Tibial nerve (tissue), 4 donors: Measurements from ENCODE around the gene REPIN1. TPM values are rescaled to one million over a fixed set of nuclear protein-coding genes. Genes with fewer than 3 reads are reported as not detected.

Experiments used
- DNase-seq, 2 donors: peaks; one replicate each; pipeline ENCODE4 v3.0.0-alpha.2; 2019; ENCODE audit warnings: low spot score in 2 of 2
- H3K27ac ChIP-seq, 4 donors: fragments of 200-600 bp; sonication (generic) in 3 of 4; one replicate each; pipeline ENCODE4 v1.5.1; 2017 to 2019; ENCODE audit warnings: mild to moderate bottlenecking in 1 of 4
- H3K27me3 ChIP-seq, 2 donors: fragments of 200-600 bp; sonication (generic) in 1 of 2; one replicate each; pipeline versions ENCODE4 v1.5.1 to v1.6.0; 2017 to 2019
- H3K36me3 ChIP-seq, 3 donors: fragments of 200-600 bp; sonication (generic); one replicate each; pipeline ENCODE4 v1.5.1; 2018 to 2019
- H3K4me1 ChIP-seq, 4 donors: fragments of 200-600 bp; sonication (generic) in 3 of 4; one replicate each; pipeline ENCODE4 v1.5.1; 2017 to 2019
- H3K4me3 ChIP-seq, 4 donors: fragments of 200-600 bp; sonication (generic) in 3 of 4; one replicate each; pipeline ENCODE4 v1.5.1; 2017 to 2019; ENCODE audit warnings: mild to moderate bottlenecking in 1 of 4, moderate library complexity in 1 of 4
- H3K9me3 ChIP-seq, 4 donors: fragments of 200-600 bp; sonication (generic) in 3 of 4; one replicate each; pipeline ENCODE4 v1.5.1; 2017 to 2019
- EP300 ChIP-seq, 2 donors: sonication (generic); formaldehyde crosslinking; IDR thresholded peaks; one replicate each; pipeline ENCODE4 v1.6.1; 2017; ENCODE audit warnings: antibody characterized with exemption in 2 of 2, mild to moderate bottlenecking in 1 of 2
- POLR2A ChIP-seq, 2 donors: fragments of 450-650 bp; IDR thresholded peaks; one replicate each; pipeline ENCODE4 v1.6.1; 2017; ENCODE audit warnings: antibody characterized with exemption in 2 of 2, mild to moderate bottlenecking in 2 of 2, moderate library complexity in 2 of 2
- WGBS, 2 donors: methylation state at CpG; one replicate each; pipeline ENCODE4 v1.1.5; 2018; 5-methylcytosine and 5-hydroxymethylcytosine counted together
- total RNA-seq, 4 donors: library from RNA; depleted of rRNA; stranded (reverse); fragments of >200 nt; gene quantifications; one replicate each; pipeline ENCODE4 v1.1.0, GENCODE V29; 2016
- TF ChIP-seq, protein P1 (sequence below), 5 experiments: fragments of 200-600 bp in 3 of 5; fragments of 450-650 bp in 2 of 5; sonication (generic) in 3 of 5; IDR thresholded peaks; one replicate each; pipeline ENCODE4 v1.5.1; 2016 to 2019; ENCODE audit warnings: antibody characterized with exemption in 5 of 5, mild to moderate bottlenecking in 3 of 5, moderate library complexity in 2 of 5

Gene REPIN1
- total RNA-seq, 4 donors from 2014 or later: 65.8 to 70.2 (median 68.3) TPM

DNA sequence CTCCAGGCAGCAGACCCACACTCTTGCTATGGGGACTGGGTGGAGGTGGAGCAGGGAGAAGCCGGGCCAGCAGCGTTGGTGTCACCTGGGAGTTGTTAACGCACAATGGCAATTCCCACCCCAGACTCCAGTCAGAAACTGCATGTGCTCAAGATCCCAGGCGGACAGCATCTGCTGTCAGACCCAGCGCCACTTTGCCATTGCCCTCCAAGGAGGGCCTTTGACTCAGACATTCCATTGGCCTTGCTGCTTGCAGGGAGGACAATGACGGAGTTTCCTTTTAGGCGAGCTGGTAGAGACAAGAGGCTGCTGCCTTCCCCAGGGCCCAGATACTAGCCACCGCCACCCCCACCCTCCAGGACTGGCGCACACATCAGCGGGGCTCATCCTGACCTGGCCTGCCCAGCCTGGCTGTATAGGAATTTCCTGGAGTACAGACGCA lies 45.0 kb downstream of the REPIN1 start:
- Histone ChIP-seq H3K4me1 (peaks cover 0 to 6% (median 2%) of the 10 kb centered on the region in 4 donors), H3K27ac (no peak overlapping the region), H3K9me3 (no peaks in the 10 kb centered on the region), H3K4me3 (no peak overlapping the region), H3K27me3 (no peaks in the 10 kb centered on the region), H3K36me3 (peaks cover 0 to 36% (median 0%) of the 10 kb centered on the region in 3 donors)
- WGBS, 2 donors: 72 to 82% methylated on average over 11 of the region's 11 CpGs
- no peak for DNase-seq
- TF ChIP-seq POLR2A (IDR thresholded peaks at IDR 0.05): no peak
- no peak for TF ChIP-seq EP300 (IDR thresholded peaks at IDR 0.05)
- TF ChIP-seq, protein P1, sequence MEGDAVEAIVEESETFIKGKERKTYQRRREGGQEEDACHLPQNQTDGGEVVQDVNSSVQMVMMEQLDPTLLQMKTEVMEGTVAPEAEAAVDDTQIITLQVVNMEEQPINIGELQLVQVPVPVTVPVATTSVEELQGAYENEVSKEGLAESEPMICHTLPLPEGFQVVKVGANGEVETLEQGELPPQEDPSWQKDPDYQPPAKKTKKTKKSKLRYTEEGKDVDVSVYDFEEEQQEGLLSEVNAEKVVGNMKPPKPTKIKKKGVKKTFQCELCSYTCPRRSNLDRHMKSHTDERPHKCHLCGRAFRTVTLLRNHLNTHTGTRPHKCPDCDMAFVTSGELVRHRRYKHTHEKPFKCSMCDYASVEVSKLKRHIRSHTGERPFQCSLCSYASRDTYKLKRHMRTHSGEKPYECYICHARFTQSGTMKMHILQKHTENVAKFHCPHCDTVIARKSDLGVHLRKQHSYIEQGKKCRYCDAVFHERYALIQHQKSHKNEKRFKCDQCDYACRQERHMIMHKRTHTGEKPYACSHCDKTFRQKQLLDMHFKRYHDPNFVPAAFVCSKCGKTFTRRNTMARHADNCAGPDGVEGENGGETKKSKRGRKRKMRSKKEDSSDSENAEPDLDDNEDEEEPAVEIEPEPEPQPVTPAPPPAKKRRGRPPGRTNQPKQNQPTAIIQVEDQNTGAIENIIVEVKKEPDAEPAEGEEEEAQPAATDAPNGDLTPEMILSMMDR (IDR thresholded peaks at IDR 0.05): no peak

DNA sequence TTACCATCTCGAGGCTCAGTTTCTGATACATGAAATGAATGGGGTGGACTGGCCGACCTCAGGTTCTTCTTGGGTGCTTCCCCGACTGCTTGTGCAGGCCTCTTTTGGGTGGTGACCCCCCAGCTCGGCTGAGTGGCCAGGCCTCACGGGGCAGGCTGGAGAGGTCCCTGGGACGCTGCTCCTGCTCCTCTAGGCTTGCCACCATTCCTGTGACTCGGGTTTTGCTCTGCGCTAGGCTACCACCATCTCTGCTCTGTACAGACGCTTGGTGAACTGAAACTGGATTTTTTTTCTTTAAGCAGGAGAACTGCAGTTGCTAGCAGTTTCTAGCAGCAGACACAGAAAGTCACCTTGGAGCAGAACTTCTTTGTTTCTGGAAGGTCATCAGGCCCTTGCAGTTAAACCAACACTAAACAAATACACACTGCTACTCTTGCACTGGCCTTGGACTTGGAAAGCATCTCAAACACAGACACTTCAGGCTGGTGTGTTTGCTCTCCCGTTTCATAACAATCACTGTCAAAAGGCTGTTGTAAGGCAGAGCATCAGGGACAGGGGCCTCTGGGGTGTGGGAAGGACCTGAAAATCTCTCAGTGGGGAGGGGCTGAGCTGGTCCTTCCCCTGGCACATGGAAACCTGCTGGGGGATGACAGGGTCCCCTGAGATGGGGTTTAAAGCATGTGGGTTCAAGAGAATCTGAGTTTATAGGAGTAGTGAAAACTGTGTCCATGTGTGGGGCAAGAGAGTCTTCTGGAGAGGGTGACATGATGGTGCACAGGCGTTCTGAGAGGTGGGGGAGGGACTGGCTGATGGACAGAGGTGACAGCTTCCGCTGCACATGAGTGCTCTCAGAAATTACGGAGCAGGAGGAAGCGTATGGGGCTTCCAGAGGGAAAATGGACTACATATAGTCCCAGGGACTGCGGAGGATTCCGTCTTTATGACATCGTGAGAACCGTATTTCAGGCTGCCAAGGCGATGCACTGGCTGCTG lies 46.8 kb downstream of the REPIN1 start:
- Histone ChIP-seq H3K27me3 (no peaks in the 10 kb centered on the region), H3K9me3 (no peaks in the 10 kb centered on the region), H3K36me3 (peaks cover 0 to 23% (median 0%) of the 10 kb centered on the region in 3 donors), H3K4me1 (peaks cover 0 to 6% (median 2%) of the 10 kb centered on the region in 4 donors), H3K4me3 (no peak overlapping the region), H3K27ac (no peak overlapping the region)
- TF ChIP-seq EP300 (IDR thresholded peaks at IDR 0.05) (no peak), POLR2A (IDR thresholded peaks at IDR 0.05) (no peak)
- TF ChIP-seq, protein P1 (IDR thresholded peaks at IDR 0.05): no peak
- WGBS, 2 donors: 82 to 85% methylated on average over 19 of the region's 19 CpGs
- DNase-seq: no peak

DNA sequence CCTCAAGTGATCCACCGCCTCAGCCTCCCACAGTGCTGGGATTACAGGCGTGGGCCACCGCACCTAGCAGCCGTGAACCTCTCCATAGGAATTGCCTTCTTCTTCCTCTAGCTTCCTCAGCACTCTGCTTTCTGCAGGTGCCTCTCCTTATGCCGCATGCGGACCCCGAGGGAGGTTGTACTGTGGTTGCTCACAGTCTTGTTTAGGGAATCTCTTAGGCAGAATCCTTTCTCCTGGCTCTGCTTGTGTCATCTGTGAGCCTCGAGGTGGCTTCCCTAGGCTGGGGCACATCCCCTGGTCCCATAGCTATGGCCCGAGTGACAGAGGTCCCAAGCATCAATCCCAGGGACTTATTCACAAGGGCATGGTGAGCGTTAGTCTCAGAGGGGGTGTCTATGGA lies 48.6 kb downstream of the REPIN1 start:
- H3K9me3 ChIP-seq: no peaks in the 10 kb centered on the region
- no peaks in the 10 kb centered on the region for H3K27me3 ChIP-seq
- no peak for DNase-seq
- no peak overlapping the region for H3K27ac ChIP-seq
- 90 to 93% methylated on average over 9 to 10 of the region's 10 CpGs for WGBS, 2 donors
- H3K36me3 ChIP-seq: peaks cover 0 to 5% (median 0%) of the 10 kb centered on the region in 3 donors
- no peak for TF ChIP-seq EP300 (IDR thresholded peaks at IDR 0.05)
- no peak for TF ChIP-seq POLR2A (IDR thresholded peaks at IDR 0.05)
- TF ChIP-seq, protein P1 (IDR thresholded peaks at IDR 0.05): no peak
- peaks cover 0 to 8% (median 0%) of the 10 kb centered on the region in 4 donors for H3K4me1 ChIP-seq
- no peak overlapping the region for H3K4me3 ChIP-seq

DNA sequence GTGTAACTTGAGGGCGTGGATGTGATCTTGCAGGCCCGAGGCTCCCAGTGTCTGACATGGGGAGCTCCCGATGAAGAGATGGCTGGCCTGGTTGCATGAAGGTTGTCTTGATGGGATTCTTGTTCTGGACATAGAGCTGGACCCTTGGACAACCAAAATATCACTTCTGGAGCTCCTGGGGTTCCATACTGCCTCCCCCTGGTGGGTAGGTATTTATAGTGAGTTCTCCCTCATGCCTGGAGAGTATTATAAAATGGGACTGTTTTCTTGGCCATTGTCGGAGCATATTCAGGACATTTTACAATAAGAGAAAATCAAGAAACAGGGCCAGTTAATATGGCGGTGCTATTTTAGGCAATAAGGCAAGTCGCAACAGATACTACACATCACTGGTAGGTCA lies 49.2 kb downstream of the REPIN1 start:
- peaks cover 0 to 8% (median 0%) of the 10 kb centered on the region in 4 donors for H3K4me1 ChIP-seq
- DNase-seq: no peak
- no peak overlapping the region for H3K4me3 ChIP-seq
- H3K36me3 ChIP-seq: peaks cover 0 to 1% (median 0%) of the 10 kb centered on the region in 3 donors
- TF ChIP-seq, protein P1 (IDR thresholded peaks at IDR 0.05): no peak
- TF ChIP-seq POLR2A (IDR thresholded peaks at IDR 0.05): no peak
- TF ChIP-seq EP300 (IDR thresholded peaks at IDR 0.05): no peak
- no peaks in the 10 kb centered on the region for H3K9me3 ChIP-seq
- H3K27me3 ChIP-seq: no peaks in the 10 kb centered on the region
- no peak overlapping the region for H3K27ac ChIP-seq
- 91 to 95% methylated on average over 6 of the region's 6 CpGs for WGBS, 2 donors

DNA sequence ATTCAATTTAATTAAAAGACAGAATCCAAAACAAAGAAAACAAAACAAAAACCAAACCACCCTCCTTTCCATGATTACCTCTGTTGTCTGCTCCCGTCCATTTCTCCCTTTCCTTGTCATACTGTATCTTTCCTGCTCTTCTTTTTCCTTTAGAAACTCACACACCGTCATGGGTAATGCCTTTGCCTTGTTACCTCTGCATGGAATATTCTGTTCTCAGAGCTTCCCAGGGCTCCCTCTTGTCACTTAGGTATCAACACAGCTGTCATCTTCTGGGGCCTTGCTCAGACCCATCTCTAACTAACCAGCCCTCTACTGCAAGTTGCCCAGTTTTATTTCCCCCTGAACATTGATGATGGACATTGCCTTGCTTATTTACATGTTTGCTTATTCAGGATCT lies 51.6 kb downstream of the REPIN1 start:
- Histone ChIP-seq H3K9me3 (no peaks in the 10 kb centered on the region), H3K36me3 (no peaks in the 10 kb centered on the region)

More for the DNA sequence above, 51.6 kb downstream of the REPIN1 start:
- H3K27me3 ChIP-seq: no peaks in the 10 kb centered on the region
- no peak for TF ChIP-seq EP300 (IDR thresholded peaks at IDR 0.05)
- TF ChIP-seq, protein P1 (IDR thresholded peaks at IDR 0.05): no peak
- TF ChIP-seq POLR2A (IDR thresholded peaks at IDR 0.05): no peak
- no peak overlapping the region for H3K4me3 ChIP-seq
- H3K4me1 ChIP-seq: peaks cover 0 to 8% (median 0%) of the 10 kb centered on the region in 4 donors
- no peak overlapping the region for H3K27ac ChIP-seq
- no peak for DNase-seq
- WGBS, 2 donors: 81 to 89% methylated on average over 2 of the region's 2 CpGs
